HG02571 (cell line): ENCODE data around the gene SYNE2.
A peak's percentile ranks its signal among the peaks of the same experiment; 100 is the strongest.
"Not testable (repeated sequence)": the region's sequence is repeated elsewhere in the genome, so short reads cannot be mapped to it uniquely, and the experiment has no call there.

Source experiments
- ATAC-seq: cut with Tn5 transposase; IDR thresholded peaks from one replicate; pipeline ENCODE4 v1.9.1; 2021; ENCODE audit warnings: mild to moderate bottlenecking, moderate library complexity; ENCODE audit not compliant: unreplicated experiment

Gene SYNE2

DNA sequence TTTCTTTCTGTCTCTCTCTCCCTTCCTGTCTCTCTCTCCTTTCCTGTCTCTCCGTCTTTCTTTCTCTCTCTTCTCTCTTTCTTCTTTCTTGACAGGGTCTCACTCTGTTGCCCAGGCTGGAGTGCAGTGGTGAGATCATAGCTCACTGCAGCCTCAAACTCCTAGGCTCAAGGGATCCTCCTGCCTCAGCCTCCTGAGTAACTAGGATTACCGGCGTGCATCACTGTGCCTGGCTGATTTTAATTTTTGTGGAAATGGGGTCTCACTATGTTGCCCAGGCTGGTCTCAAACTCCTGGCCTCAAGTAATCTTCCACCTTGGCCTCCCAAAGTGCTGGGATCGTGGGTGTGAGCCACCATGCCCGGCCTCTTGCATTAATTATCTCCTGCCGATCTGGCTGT, 358.1 kb downstream of the SYNE2 start:
- not testable (repeated sequence) for ATAC-seq

DNA sequence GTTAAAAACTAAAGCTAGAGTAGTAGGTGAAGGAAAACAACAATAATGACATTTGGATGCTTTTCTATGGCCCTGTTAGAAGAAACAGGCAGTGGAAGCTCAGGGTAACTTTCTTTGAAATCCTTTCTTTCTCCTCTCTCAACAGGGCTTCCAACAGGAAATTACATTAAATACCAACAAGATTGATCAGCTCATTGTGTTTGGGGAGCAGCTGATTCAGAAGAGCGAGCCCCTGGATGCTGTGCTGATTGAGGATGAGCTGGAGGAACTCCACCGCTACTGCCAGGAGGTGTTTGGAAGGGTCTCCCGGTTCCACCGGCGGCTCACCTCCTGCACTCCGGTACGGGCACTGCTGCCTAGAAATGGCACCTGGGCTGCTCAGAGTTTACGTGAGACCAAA, 359.9 kb downstream of the SYNE2 start:
- ATAC-seq, result no peak

DNA sequence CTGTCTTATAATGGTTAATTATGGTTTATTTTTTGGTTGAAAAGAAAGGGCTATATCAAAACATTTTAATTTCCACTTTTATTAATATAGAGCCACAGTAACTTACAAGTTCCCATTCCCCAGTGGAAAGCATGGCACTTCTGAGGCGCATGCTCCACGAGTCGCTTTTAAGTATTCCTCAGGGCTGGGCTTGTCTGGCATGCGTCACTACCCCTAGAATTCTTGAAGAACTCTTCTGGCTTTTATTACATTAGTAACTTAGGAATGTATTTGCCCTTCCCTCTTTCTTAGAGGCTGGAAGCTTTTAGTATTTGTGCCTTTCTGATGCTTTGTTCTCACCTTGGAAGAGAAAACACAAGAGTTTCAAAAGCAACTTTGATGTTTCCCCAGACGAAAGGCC, 360.3 kb downstream of the SYNE2 start:
- ATAC-seq, result no peak

DNA sequence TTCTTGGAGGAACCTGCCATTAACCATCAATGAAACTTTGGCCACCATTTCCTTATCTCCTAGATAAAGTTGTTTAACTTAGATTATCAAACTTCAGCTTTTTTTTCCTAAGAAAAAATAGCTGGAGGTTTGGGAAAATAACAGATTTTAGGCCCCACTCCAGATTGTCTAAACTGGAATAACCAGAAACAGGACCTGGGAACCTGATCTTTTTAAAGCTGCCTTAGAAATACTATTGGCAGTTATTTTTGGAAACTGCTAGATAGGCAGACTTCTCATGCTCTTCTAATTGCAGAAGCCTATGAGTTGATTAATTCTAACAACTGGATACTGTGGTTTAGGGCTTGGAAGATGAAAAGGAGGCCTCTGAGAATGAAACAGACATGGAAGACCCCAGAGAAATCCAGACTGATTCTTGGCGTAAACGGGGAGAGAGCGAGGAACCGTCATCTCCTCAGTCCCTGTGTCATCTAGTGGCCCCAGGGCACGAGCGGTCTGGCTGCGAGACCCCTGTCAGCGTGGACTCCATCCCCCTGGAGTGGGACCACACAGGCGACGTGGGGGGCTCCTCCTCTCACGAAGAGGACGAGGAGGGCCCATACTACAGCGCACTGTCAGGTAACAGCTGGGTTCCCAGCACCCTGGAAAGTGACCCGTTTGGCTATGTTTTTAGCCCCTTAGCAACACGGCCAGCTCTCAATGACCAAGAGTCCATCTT, 361.2 kb downstream of the SYNE2 start:
- ATAC-seq, result no peak

DNA sequence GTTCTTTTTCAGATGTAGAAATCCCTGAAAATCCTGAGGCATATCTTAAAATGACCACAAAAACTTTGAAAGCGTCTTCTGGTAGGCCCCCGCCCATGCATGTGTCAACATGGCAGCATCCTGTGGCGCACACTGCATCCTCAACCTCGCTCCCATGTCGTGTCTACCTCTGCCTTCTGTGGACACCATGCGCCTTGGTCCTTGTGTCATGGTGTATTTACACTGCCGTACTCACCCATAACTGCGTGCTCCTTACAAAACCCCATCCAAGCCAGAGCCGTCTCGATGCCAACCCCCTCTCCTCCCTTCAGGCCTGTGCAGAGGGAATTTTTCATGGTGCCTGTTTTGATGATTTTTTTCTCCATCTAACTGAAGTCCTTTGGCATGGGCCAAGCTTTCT, 362.5 kb downstream of the SYNE2 start:
- ATAC-seq, result no peak

DNA sequence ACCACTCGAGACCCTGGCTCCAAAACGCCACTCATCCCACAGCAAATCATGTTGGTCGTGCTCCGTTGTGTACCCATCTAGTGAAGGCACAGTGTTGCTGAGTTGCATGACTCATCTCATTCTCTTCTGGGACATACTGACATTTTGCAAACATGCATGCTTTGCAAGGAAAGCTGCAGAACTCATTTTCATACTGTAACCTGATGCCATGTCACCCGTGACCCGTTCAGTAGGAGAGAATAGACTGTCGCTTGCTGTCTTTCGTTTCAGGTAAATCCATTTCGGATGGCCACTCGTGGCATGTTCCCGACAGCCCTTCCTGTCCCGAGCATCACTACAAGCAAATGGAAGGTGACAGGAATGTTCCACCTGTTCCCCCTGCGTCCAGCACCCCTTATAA, 363.2 kb downstream of the SYNE2 start:
- ATAC-seq, result no peak

DNA sequence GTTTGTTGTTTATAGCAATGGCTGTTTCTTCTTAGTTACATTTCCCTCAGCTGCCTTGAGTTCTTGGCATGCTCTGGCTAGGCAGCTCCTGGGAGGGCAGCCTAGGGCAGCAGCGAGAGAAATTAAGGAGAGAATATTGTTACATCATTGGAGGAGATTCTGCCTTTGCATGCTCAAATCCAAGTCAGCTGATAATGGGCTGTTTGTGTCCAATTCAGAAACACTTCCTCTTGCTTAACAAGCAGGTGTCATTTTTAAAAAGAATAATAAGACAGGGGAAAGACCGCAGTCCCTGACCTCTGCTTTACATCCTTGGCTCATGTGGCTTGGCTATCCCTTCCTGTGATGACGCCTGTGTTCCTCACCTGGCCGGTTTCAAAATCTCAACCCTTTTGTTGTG, 364.5 kb downstream of the SYNE2 start:
- ATAC-seq, result no peak

DNA sequence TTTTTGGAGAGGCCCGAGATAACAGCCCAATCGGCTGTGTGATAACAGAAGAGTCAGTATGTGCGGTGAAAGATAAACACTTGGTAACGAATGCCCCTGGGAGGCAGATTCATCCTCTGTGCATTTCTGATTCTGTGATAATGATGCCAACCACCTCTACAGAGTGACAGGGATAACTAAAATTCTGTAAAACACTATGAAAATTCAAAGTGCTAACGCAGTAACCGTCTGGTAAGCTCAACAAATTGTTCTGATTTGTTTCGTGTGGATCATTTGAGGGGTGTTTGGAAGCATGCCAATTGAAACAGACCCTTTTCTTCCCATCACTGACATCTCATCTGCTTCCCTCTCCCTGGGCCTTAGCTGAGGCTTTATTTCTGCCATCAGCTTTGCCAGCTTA, 365.0 kb downstream of the SYNE2 start:
- ATAC-seq, result no peak

DNA sequence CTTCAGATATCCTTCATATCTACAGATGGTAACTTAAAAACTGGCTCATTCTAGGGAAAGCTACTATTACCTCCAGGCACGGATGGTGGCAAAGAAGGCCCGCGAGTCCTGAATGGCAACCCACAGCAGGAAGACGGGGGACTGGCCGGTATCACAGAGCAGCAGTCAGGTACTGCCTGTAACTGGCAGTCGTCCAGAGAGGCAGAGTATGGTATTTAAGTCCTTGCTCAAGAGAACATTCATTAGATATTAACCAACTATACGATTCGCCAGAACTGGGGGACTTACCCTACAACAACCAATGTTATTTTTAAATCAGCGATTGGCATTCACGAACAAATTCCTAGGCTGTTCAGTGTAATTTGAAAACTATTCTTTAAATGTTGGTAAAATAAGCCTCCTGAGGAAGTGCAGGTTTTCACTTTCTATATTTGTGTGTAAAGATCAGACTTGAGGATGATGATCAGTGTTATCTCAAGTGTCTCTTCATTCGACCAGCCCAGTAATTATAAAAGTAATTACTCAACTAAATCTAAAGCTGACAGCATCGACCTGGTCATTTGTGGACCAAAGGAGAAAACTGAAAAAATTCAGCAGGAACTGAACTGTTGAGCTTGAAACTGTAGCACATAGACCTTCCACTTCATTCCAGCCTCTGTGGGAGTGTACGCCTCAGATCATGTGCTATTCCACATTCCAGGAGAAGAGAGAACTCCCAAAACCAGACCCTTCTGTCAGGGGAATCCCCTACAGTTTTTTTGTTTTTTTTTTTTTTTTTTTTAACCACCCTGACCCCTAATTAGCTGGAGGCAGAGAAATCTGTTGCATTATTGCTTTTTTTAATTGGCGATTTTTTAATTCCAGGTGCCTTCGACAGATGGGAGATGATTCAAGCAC, 365.8 kb downstream of the SYNE2 start:
- ATAC-seq, result no peak

DNA sequence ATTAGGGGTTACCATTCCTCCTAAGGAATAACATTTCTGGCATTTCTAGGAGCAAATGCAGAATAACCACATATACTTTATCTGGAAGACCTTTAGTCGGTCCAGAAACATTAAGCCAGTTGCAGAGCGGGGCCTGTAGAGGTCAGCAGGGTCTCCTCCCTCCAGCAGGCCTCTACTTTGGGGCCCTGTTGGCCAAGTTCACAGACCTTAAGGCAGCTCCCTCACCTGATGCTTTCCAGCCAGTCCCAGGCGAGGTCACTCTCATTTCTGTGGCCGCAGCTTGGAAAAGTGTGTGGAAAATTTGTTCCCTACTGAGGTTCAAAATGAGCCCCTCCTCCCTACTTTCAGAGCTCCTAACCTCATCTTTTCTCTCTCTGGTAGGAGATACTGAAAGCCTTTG, 367.3 kb downstream of the SYNE2 start:
- no peak for ATAC-seq

DNA sequence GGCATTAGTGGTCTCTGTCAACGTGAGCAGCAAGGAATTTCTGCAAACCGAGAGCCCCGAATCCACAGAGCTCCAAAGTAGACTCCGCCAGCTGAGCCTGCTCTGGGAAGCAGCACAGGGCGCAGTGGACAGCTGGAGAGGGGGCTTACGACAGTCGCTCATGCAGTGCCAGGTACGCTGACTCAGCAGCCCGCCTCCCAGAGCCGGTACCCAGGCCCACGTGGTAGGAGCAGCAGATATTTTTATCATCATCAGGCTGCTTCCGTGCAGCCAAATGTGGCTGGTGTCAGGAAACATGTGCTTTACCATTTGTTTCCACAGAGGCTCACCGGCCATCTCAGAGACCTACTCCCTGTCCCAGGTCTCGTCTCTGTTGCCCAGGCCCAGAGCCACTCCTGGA, 367.7 kb downstream of the SYNE2 start:
- no peak for ATAC-seq

DNA sequence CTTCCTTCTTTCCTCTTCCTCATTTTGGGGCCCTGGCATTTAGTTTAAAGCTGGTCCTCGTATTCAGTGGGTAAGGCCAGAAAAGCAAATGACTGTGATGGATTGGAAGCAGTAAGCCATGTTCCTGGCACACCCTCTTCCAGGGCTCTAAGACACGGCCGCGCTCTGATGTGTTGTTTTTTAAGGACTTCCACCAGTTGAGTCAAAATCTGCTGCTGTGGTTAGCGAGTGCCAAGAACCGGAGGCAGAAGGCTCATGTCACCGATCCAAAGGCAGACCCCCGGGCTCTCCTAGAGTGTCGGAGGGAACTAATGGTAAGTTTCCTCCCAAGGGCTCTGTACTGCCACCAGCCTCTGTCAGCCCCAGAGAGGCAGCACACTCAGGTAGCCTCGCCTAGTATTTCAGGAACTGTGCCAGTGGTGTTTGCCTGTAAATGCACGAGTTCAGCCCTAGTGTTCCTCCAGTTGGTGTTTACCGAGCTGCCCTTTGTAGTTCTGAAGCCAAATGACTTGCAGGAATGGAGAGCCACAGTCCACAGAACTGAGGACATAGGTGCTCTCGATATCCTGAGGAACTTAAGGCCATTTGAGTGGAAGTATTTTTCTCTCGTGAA, 368.7 kb downstream of the SYNE2 start:
- ATAC-seq, result no peak

DNA sequence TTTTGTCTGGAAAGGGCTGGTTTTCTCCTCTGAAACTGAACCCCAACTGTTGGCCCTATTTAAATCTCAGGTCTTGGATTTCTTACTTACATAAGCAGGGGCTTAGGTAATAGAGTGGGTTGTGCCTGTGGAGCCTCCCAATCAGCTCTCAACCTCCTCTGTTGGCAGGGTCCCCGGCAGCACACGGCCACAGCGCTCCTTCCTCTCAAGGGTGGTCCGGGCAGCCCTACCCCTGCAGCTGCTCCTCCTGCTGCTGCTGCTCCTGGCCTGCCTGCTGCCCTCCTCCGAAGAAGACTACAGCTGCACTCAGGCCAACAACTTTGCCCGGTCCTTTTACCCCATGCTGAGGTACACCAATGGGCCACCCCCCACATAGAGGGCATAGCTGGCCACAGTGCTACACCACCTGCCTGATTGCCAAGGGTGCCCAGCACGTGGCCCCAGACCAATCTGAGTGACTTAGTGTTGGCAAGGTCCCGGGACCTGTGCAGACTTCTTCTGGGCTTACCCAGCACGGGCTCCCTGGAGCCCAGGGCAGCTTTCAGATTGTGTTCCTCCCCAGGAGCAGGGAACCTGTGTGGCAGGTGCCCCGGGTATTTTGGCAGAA, 372.4 kb downstream of the SYNE2 start:
- no peak for ATAC-seq

DNA sequence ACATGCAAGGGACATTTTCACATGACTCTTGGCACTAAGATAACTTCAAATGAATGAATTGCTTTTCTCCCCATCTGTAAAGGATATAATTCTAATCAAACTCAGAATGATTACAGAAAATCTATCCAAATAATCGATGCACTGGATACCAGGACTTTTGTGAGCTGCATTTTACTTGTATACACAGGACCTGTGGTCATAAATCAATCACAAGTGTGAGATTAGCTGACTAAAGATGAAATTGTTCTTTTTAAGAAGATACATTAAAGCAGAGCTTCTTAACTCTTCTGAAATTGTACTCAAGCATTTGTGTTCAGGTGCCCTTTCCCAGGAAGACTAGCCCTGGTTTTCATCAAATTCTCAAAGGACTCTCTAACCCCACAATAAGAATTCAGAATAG, 375.1 kb downstream of the SYNE2 start:
- ATAC-seq, result no peak

DNA sequence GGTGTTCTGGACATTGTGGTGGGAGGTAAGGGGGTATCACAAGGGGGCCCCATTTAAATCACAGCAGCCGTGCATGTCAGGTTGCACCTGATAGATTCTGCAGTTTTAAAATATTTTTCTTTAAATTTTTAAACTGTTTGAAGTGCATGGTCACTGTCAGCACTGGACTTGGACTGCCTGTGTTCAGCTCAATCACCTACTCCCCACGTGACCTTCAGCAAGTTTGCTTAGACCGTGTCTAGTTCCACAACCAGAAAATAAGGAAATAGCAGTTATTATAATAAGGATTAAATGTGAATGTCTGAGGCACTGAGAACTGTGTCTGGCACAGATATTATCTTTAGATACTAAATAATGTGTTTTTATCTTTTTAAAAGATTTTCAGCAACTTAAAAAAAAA, 376.7 kb downstream of the SYNE2 start:
- ATAC-seq, result no peak

DNA sequence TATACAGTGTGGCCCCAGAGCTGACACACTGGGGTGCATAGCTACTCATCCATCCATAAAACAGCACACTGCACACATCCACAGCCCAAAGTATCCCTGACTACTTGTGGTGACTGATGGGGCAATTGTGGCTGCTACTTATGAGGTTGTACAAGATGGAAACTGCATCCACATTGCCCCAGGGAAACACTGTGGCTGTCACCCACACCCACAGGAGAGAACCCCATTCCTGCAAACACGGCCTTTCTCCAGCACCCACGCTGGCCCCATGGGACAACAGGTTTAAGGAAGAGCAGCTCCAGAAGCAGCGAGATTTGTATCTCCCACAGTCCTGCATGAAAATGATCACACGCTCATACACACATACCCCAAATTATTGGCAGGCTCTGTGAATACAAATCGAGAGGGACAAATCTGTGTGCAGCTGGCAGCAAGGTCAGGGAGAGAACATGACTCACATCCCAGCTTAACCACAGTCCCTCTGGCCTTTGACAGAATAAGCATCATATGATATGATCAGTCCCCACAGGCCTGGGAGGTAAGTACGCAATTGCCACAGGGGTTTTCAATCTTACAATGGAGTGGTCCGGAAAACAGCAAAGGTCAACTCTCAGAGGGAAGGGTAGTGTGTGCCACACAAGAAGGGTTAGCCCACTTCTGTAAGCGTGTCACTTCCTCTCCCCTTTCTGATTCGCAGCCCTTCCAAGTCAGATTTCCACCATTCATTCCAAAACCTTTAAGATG, 379.5 kb downstream of the SYNE2 start:
- peak; percentile 38 for ATAC-seq

DNA sequence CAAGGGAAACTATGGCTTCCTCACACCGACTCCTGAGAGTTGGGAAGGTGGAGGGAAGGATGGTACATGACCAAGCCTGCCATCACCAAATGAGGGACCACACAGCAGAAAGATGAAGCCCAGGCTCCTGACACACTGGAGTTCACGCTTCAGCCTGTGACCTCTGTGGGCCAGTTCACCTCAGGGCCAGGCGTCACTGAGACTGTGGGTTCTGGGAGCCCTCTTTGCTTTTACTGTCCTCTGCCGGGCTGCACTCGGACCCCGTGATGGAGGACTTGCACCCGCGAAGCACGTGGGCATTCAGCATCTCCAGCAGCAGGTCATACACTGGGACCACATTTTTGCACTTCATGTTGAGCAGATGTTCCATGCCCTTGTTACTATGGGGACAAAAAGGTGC, 380.1 kb downstream of the SYNE2 start:
- ATAC-seq, result no peak

DNA sequence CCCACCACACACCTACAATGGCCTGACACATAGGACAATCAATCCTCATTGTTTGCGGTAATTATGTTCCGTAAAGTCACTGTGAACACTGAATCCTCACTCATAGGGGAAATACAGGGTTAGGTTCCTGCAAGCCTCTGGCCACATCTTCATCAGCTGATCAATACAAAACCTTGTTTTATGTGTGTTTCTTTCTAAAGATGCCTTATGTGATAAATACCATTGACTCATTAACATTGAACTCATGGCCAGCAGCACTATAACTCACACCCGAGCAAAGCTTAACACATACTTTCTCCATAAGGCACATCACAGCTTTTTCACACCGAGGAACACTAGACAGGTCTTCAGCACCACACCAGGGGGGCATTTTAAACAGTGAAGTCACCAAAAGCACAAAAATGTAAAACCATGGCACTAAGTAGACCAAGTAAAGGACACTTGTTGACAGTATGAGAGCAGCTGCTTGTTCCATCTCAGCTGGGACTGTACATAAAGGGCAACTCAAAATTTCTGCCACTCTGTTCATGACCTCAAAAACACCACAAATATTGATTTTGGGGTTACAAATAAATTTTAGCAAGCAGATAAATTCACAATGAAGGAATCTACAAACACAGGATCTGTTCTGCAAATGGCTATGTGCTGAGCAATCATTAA, 380.9 kb downstream of the SYNE2 start:
- no peak for ATAC-seq

DNA sequence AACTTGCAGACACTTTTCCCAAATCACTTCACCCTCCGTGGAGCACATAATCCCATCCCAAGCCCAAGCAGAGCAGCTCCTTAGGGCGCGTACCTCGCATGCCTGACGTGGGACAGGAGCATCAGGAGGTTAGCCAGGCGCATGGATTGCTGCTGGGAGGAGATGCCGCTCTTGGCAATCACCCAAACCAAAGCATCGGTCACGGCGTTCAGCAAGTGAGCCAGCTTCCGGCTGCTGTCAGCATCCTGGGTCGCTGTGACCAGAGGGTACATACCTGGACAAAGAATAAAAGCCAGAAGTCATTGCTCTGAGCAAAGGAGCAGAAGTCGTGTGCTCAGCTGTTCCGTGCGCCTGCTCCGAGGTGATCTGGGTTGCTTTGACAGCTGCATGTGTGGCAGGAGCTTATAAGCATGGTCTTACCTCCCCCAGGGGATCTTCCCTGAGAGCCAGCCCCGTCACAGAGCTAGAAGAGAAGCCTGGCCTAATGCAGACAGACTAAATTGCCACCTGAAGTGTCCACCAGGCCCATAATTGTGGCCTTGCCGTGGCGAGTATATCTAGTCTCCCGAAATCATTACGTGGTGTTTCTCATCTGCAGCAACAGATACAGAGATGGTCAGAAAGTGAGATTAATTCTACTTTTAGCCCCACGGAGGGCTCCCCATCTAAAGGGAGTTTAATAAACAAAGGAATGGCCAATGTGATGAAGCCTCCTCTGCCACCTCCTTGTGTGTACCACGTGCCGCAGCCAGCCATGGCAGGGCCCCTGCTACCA, 382.3 kb downstream of the SYNE2 start:
- ATAC-seq, result no peak
